ENCODE data around the gene NTHL1. TPM values are rescaled to one million over a fixed set of nuclear protein-coding genes. Genes with fewer than 3 reads are reported as not detected.

The NTHL1 gene
- total RNA-seq, 1 experiment from 2014 or later: 51.6 TPM

- CTCF ChIA-PET: no interaction called here
- TF ChIP-seq EZH2 (IDR thresholded peaks at IDR 0.05; ENCODE audit: borderline replicate concordance, low read depth, low read length, poor library complexity, severe bottlenecking) (no peak), CTCF (conservative IDR thresholded peaks at IDR 0.05; ENCODE audit: low read depth, low read length) (no peak)
- POLR2A ChIA-PET (ENCODE audit: low non-redundant PET): no interaction called here
- Histone ChIP-seq H3K4me1 (ENCODE audit: insufficient read depth, low read length, poor library complexity, severe bottlenecking) (peaks cover 22% of the 10 kb centered on the region), H3K27ac (ENCODE audit: low read depth, low read length, poor library complexity, severe bottlenecking) (no peak overlapping the region), H3K36me3 (ENCODE audit: insufficient read depth, low read length, poor library complexity, severe bottlenecking) (no peaks in the 10 kb centered on the region), H3K4me3 (ENCODE audit: low read depth, low read length, poor library complexity, severe bottlenecking) (no peak overlapping the region), H3K27me3 (replicated peaks; ENCODE audit: insufficient read depth, low read depth, low read length, poor library complexity) (no peaks in the 10 kb centered on the region), H3K9me3 (ENCODE audit: low read depth, low read length, poor library complexity, severe bottlenecking) (no peaks in the 10 kb centered on the region)
- intact Hi-C loops (cut with micrococcal nuclease; ENCODE audit: unreplicated experiment): no loop called here
- DNase-seq (ENCODE audit: low spot score): no peak
- no TSS peak for BruUV-seq (replicated peaks)
Measured at GRCh38 chr16:2030036-2030435, 17.6 kb downstream of the NTHL1 start.

- TF ChIP-seq EZH2 (IDR thresholded peaks at IDR 0.05; ENCODE audit: borderline replicate concordance, low read depth, low read length, poor library complexity, severe bottlenecking): no peak
- TF ChIP-seq CTCF (conservative IDR thresholded peaks at IDR 0.05; ENCODE audit: low read depth, low read length): no peak
- CTCF ChIA-PET: no interaction called here
- no peaks in the 10 kb centered on the region for H3K27me3 ChIP-seq (replicated peaks; ENCODE audit: insufficient read depth, low read depth, low read length, poor library complexity)
- no peak overlapping the region for H3K27ac ChIP-seq (ENCODE audit: low read depth, low read length, poor library complexity, severe bottlenecking)
- POLR2A ChIA-PET (ENCODE audit: low non-redundant PET): no interaction called here
- no peak overlapping the region for H3K4me3 ChIP-seq (ENCODE audit: low read depth, low read length, poor library complexity, severe bottlenecking)
- intact Hi-C loops (cut with micrococcal nuclease; ENCODE audit: unreplicated experiment): no loop called here
- peaks cover 22% of the 10 kb centered on the region for H3K4me1 ChIP-seq (ENCODE audit: insufficient read depth, low read length, poor library complexity, severe bottlenecking)
- no peaks in the 10 kb centered on the region for H3K9me3 ChIP-seq (ENCODE audit: low read depth, low read length, poor library complexity, severe bottlenecking)
- no TSS peak for BruUV-seq (replicated peaks)
- H3K36me3 ChIP-seq (ENCODE audit: insufficient read depth, low read length, poor library complexity, severe bottlenecking): no peaks in the 10 kb centered on the region
- no peak for DNase-seq (ENCODE audit: low spot score)
Measured at GRCh38 chr16:2029350-2029749, 18.3 kb downstream of the NTHL1 start.

GRCh38 chr16:2028620-2029220, 18.9 kb downstream of the NTHL1 start:
- no peaks in the 10 kb centered on the region for H3K9me3 ChIP-seq (ENCODE audit: low read depth, low read length, poor library complexity, severe bottlenecking)
- BruUV-seq (replicated peaks): no TSS peak
- H3K4me3 ChIP-seq (ENCODE audit: low read depth, low read length, poor library complexity, severe bottlenecking): no peak overlapping the region
- TF ChIP-seq CTCF (conservative IDR thresholded peaks at IDR 0.05; ENCODE audit: low read depth, low read length) (no peak), EZH2 (IDR thresholded peaks at IDR 0.05; ENCODE audit: borderline replicate concordance, low read depth, low read length, poor library complexity, severe bottlenecking) (no peak)
- no peaks in the 10 kb centered on the region for H3K27me3 ChIP-seq (replicated peaks; ENCODE audit: insufficient read depth, low read depth, low read length, poor library complexity)
- no peak for DNase-seq (ENCODE audit: low spot score)
- POLR2A ChIA-PET (ENCODE audit: low non-redundant PET): no interaction called here
- peaks cover 21% of the 10 kb centered on the region for H3K4me1 ChIP-seq (ENCODE audit: insufficient read depth, low read length, poor library complexity, severe bottlenecking)
- CTCF ChIA-PET: no interaction called here
- no peaks in the 10 kb centered on the region for H3K36me3 ChIP-seq (ENCODE audit: insufficient read depth, low read length, poor library complexity, severe bottlenecking)
- intact Hi-C loops (cut with micrococcal nuclease; ENCODE audit: unreplicated experiment): no loop called here
- no peak overlapping the region for H3K27ac ChIP-seq (ENCODE audit: low read depth, low read length, poor library complexity, severe bottlenecking)
